GM23338 (cell line): ENCODE measurements around the gene FBXO2. TPM values are rescaled to one million over a fixed set of nuclear protein-coding genes. Genes with fewer than 3 reads are reported as not detected.

ENCODE experiments used
- ATAC-seq: fragments of 200-7000 bp; cut with Tn5 transposase; 3 replicates; pipeline ENCODE4 v1.9.1; 2020
- DNase-seq: peaks from one replicate; pipeline ENCODE4 v3.0.0-alpha.2; 2015; ENCODE audit warnings: low spot score
- H2AFZ ChIP-seq: fragments of 200-600 bp; sonication (generic); 2 replicates; pipeline ENCODE4 v1.8.0; 2016; ENCODE audit warnings: antibody characterized with exemption, mild to moderate bottlenecking, moderate library complexity
- H3F3A ChIP-seq: fragments of 200-600 bp; sonication (generic); replicated peaks from 2 replicates; pipeline ENCODE4 v1.8.0; 2017; ENCODE audit warnings: antibody characterized with exemption, mixed run types, low read depth
- H3K27ac ChIP-seq: fragments of 200-600 bp; sonication (generic); 2 replicates; pipeline ENCODE4 v1.6.1; 2016; ENCODE audit warnings: low read depth
- H3K27me3 ChIP-seq: fragments of 200-600 bp; sonication (generic); 2 replicates; pipeline ENCODE4 v1.8.0; 2016; ENCODE audit warnings: mild to moderate bottlenecking, mixed run types, moderate library complexity; ENCODE audit not compliant: insufficient read depth
- H3K36me3 ChIP-seq: fragments of 200-600 bp; sonication (generic); 2 replicates; pipeline ENCODE4 v1.8.0; 2016; ENCODE audit warnings: mild to moderate bottlenecking; ENCODE audit not compliant: insufficient read depth
- H3K4me1 ChIP-seq: fragments of 200-600 bp; sonication (generic); 2 replicates; pipeline ENCODE4 v1.8.0; 2016; ENCODE audit warnings: mild to moderate bottlenecking, moderate library complexity; ENCODE audit not compliant: insufficient read depth
- H3K4me2 ChIP-seq: fragments of 200-600 bp; sonication (generic); 2 replicates; pipeline ENCODE4 v1.7.1; 2017; ENCODE audit warnings: mixed run types
- H3K4me3 ChIP-seq: fragments of 200-600 bp; sonication (generic); 2 replicates; pipeline ENCODE4 v1.6.1; 2016; ENCODE audit warnings: mixed run types
- H3K79me2 ChIP-seq: fragments of 200-600 bp; sonication (generic); replicated peaks from 2 replicates; pipeline ENCODE4 v1.8.0; 2017; ENCODE audit warnings: mild to moderate bottlenecking; ENCODE audit not compliant: insufficient read depth
- H3K9me2 ChIP-seq: fragments of 200-600 bp; sonication (generic); 2 replicates; pipeline ENCODE4 v1.8.0; 2017; ENCODE audit not compliant: insufficient read depth
- H4K20me1 ChIP-seq: fragments of 200-600 bp; sonication (generic); replicated peaks from 2 replicates; pipeline ENCODE4 v1.8.0; 2017; ENCODE audit warnings: mild to moderate bottlenecking; ENCODE audit not compliant: insufficient read depth
- H3K27ac Mint-ChIP-seq: 2 replicates; pipeline ENCODE4 v1.8.0; 2020; ENCODE audit warnings: inconsistent platforms, mild to moderate bottlenecking, moderate library complexity, mixed read lengths
- H3K27me3 Mint-ChIP-seq: 3 replicates; pipeline ENCODE4 v1.8.0; 2022; ENCODE audit warnings: low read depth, mild to moderate bottlenecking, moderate library complexity, mixed read lengths, inconsistent platforms; ENCODE audit not compliant: insufficient read depth, poor library complexity
- H3K36me3 Mint-ChIP-seq: 3 replicates; pipeline ENCODE4 v1.8.0; 2021; ENCODE audit warnings: low read depth, mild to moderate bottlenecking, inconsistent platforms, moderate library complexity, mixed read lengths
- H3K4me1 Mint-ChIP-seq: 3 replicates; pipeline ENCODE4 v1.8.0; 2020; ENCODE audit warnings: mild to moderate bottlenecking, inconsistent platforms, mixed read lengths
- H3K4me3 Mint-ChIP-seq: 3 replicates; pipeline ENCODE4 v1.8.0; 2021; ENCODE audit warnings: moderate library complexity, mild to moderate bottlenecking, inconsistent platforms, mixed read lengths
- H3K9me3 Mint-ChIP-seq: 3 replicates; pipeline ENCODE4 v1.8.0; 2020; ENCODE audit warnings: moderate library complexity, mild to moderate bottlenecking, inconsistent platforms, mixed read lengths
- CTCF ChIP-seq, 2 experiments: fragments of 200-600 bp in 1 of 2; sonication (generic) in 1 of 2; conservative IDR thresholded peaks; 2 replicates each; pipeline versions ENCODE4 v1.5.1 to v1.6.1; 2016 to 2017; ENCODE audit warnings: antibody characterized with exemption in 2 of 2, low read depth in 2 of 2, mild to moderate bottlenecking in 2 of 2, moderate library complexity in 1 of 2
- ETS1 ChIP-seq: IDR thresholded peaks from 2 replicates; pipeline ENCODE4 v1.6.1; 2016; ENCODE audit warnings: antibody characterized with exemption
- EZH2 ChIP-seq: fragments of 200-600 bp; sonication (generic); IDR thresholded peaks from one replicate; pipeline ENCODE4 v1.8.0; 2017; ENCODE audit warnings: antibody characterized with exemption, mild to moderate bottlenecking, low read depth; ENCODE audit not compliant: unreplicated experiment
- EZH2phosphoT487 ChIP-seq: fragments of 200-600 bp; sonication (generic); IDR thresholded peaks from one replicate; pipeline ENCODE4 v1.8.1; 2018; ENCODE audit warnings: antibody characterized with exemption; ENCODE audit not compliant: unreplicated experiment
- NANOG ChIP-seq: IDR thresholded peaks from 2 replicates; pipeline ENCODE4 v1.6.1; 2016; ENCODE audit warnings: antibody characterized with exemption, borderline replicate concordance
- STAT1 ChIP-seq: IDR thresholded peaks from one replicate; pipeline ENCODE4 v1.6.1; 2016; ENCODE audit warnings: antibody characterized with exemption; ENCODE audit not compliant: unreplicated experiment
- ZNF114 ChIP-seq: fragments of 250-450 bp; sonication (Bioruptor Pico); IDR thresholded peaks from 2 replicates; pipeline ENCODE4 v1.5.0; 2020; ENCODE audit warnings: mild to moderate bottlenecking, moderate library complexity
- ZNF331 ChIP-seq: fragments of 250-450 bp; sonication (Bioruptor Pico); IDR thresholded peaks from 2 replicates; pipeline ENCODE4 v1.5.0; 2020; ENCODE audit warnings: low read depth, mild to moderate bottlenecking, moderate library complexity
- polyA plus RNA-seq: library from polyadenylated mRNA; unstranded; fragments of >200 nt; fragmentation: Nextera tagmentation; extraction: Ambion mirVana; gene quantifications from 2 replicates; pipeline ENCODE4 v1.2.1, GENCODE V29; 2016
- total RNA-seq: library from RNA; depleted of rRNA; stranded (reverse); fragments of >200 nt; shearing (Covaris generic); gene quantifications from 2 replicates; pipeline ENCODE4 v1.2.3, GENCODE V29; 2014
- TF ChIP-seq, protein P1 (sequence below): IDR thresholded peaks from one replicate; pipeline ENCODE4 v1.6.1; 2018; ENCODE audit warnings: antibody characterized with exemption; ENCODE audit not compliant: unreplicated experiment

The FBXO2 gene
- total and polyA plus RNA-seq, 2 experiments from 2014 or later = 44.4 to 84.6 TPM

DNA sequence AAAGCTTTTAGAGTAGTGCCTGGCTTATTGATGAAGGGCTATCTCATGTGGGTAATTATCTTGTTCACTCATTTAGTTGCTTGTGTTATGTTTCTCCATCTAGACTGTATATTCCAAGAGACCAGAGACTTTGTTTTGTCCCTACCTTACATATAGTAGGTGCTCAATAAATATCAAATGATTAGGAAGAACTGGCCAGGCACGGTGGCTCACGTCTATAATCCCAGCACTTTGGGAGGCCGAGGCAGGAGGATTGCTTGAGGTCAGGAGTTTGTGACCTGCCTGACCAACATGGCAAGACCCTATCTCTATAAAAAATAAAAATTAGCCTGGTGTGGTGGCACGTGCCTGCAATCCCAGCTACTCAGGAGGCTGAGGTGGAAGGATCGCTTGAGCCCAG is 9.0 kb downstream of the FBXO2 start (continued):
- TF ChIP-seq CTCF (conservative IDR thresholded peaks at IDR 0.05; ENCODE audit: low read depth in 2 of 2) (no peak), ETS1 (no peak), ZNF331 (no peak), NANOG (no peak), EZH2 (no peak)
- TF ChIP-seq, protein P1, sequence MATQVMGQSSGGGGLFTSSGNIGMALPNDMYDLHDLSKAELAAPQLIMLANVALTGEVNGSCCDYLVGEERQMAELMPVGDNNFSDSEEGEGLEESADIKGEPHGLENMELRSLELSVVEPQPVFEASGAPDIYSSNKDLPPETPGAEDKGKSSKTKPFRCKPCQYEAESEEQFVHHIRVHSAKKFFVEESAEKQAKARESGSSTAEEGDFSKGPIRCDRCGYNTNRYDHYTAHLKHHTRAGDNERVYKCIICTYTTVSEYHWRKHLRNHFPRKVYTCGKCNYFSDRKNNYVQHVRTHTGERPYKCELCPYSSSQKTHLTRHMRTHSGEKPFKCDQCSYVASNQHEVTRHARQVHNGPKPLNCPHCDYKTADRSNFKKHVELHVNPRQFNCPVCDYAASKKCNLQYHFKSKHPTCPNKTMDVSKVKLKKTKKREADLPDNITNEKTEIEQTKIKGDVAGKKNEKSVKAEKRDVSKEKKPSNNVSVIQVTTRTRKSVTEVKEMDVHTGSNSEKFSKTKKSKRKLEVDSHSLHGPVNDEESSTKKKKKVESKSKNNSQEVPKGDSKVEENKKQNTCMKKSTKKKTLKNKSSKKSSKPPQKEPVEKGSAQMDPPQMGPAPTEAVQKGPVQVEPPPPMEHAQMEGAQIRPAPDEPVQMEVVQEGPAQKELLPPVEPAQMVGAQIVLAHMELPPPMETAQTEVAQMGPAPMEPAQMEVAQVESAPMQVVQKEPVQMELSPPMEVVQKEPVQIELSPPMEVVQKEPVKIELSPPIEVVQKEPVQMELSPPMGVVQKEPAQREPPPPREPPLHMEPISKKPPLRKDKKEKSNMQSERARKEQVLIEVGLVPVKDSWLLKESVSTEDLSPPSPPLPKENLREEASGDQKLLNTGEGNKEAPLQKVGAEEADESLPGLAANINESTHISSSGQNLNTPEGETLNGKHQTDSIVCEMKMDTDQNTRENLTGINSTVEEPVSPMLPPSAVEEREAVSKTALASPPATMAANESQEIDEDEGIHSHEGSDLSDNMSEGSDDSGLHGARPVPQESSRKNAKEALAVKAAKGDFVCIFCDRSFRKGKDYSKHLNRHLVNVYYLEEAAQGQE = no peak

GRCh38 chr1:11643782-11644181 is 10.4 kb downstream of the FBXO2 start:
- TF ChIP-seq ZNF114 (CRISPR knock-in tag) = no peak
- no peak for TF ChIP-seq EZH2phosphoT487
- TF ChIP-seq NANOG = no peak
- no peak for TF ChIP-seq EZH2
- no peak for TF ChIP-seq CTCF (conservative IDR thresholded peaks at IDR 0.05; ENCODE audit: low read depth in 2 of 2)
- TF ChIP-seq STAT1 = no peak
- Mint-ChIP-seq H3K27me3 (peaks cover 4% of the 10 kb centered on the region), H3K27ac (no peak overlapping the region), H3K4me3 (no peak overlapping the region), H3K36me3 (peaks cover 2% of the 10 kb centered on the region; the same call in 1 of the 3 replicates), H3K4me1 (peaks cover 6% of the 10 kb centered on the region; the same call in 1 of the 3 replicates), H3K9me3 (no peaks in the 10 kb centered on the region)
- no peaks in the 10 kb centered on the region for H3K27me3 ChIP-seq
- H3K79me2 ChIP-seq = no peaks in the 10 kb centered on the region
- H3K4me3 ChIP-seq = no peak overlapping the region
- ATAC-seq (no peak), DNase-seq (no peak)
- no peak overlapping the region for H2AFZ ChIP-seq
- 0 out of 2 replicates have a peak, but pooled peaks cover 4% of the 10 kb centered on the region for H3F3A ChIP-seq
- H4K20me1 ChIP-seq = peaks cover 4% of the 10 kb centered on the region; the same call in 1 of the 2 replicates
- no peaks in the 10 kb centered on the region for H3K36me3 ChIP-seq
- no peak overlapping the region for H3K4me2 ChIP-seq
- 0 out of 2 replicates have a peak, but pooled peaks cover 5% of the 10 kb centered on the region for H3K4me1 ChIP-seq
- H3K27ac ChIP-seq = no peak overlapping the region
- H3K9me2 ChIP-seq = no peaks in the 10 kb centered on the region
